Spinal cord (tissue), 10 donors: ENCODE results near the gene LHFPL2. TPM values are rescaled to one million over a fixed set of nuclear protein-coding genes. Genes with fewer than 3 reads are reported as not detected.

Experiments used
- DNase-seq, 6 donors: peaks; one replicate each; pipeline versions ENCODE4 v3.0.0 to v3.0.0-alpha.2; 2013 to 2015; ENCODE audit warnings: low spot score in 6 of 6, low read depth in 4 of 6
- H3K27ac ChIP-seq: one replicate; pipeline ENCODE4 v1.5.1; 2013; ENCODE audit warnings: low read depth, low read length, control low read depth
- H3K27me3 ChIP-seq: one replicate; pipeline ENCODE4 v1.6.1; 2013; ENCODE audit warnings: low read length; ENCODE audit not compliant: control insufficient read depth, insufficient read depth
- H3K36me3 ChIP-seq: one replicate; pipeline ENCODE4 v1.6.1; 2013; ENCODE audit warnings: low read length; ENCODE audit not compliant: control insufficient read depth, insufficient read depth
- H3K4me1 ChIP-seq: one replicate; pipeline ENCODE4 v1.6.1; 2013; ENCODE audit warnings: low read length; ENCODE audit not compliant: control insufficient read depth, insufficient read depth
- H3K4me3 ChIP-seq: one replicate; pipeline ENCODE4 v1.5.1; 2013; ENCODE audit warnings: low read depth, low read length, control low read depth
- H3K9me3 ChIP-seq: one replicate; pipeline ENCODE4 v1.6.1; 2013; ENCODE audit warnings: low read length; ENCODE audit not compliant: control insufficient read depth, insufficient read depth
- WGBS: methylation state at CpG from one replicate; pipeline ENCODE4 v1.1.5; 2013; ENCODE audit warnings: missing lambda C conversion rate; ENCODE audit not compliant: insufficient coverage; 5-methylcytosine and 5-hydroxymethylcytosine counted together
- polyA plus RNA-seq, 2 donors: library from polyadenylated mRNA; unstranded; fragments of 120-200 nt; gene quantifications; one replicate each; pipeline ENCODE4 v1.2.1, GENCODE V29; 2013; ENCODE audit not compliant: insufficient read length in 2 of 2
- total RNA-seq, 2 donors: library from RNA; depleted of rRNA in 1 of 2; stranded (reverse); fragments of 120-200 nt in 1 of 2; fragments of >200 nt in 1 of 2; gene quantifications; one replicate each; pipeline versions ENCODE4 v1.2.3 to v1.2.4, GENCODE V29; 2013 to 2014
- donor health status: healthy.

The LHFPL2 gene
- total and polyA plus RNA-seq, 4 donors: 39.4 to 81.8 (median 58.2) TPM

GRCh38 chr5:78587081-78587774 is 61.3 kb downstream of the LHFPL2 start:
- no peaks in the 10 kb centered on the region for H3K27me3 ChIP-seq
- no peaks in the 10 kb centered on the region for H3K36me3 ChIP-seq
- no peak for DNase-seq
- H3K27ac ChIP-seq: no peak overlapping the region
- WGBS: 94% methylated on average over 2 of the region's 4 CpGs
- H3K9me3 ChIP-seq: no peaks in the 10 kb centered on the region
- H3K4me3 ChIP-seq: no peak overlapping the region
- peaks cover 7% of the 10 kb centered on the region for H3K4me1 ChIP-seq

GRCh38 chr5:78586251-78586650 is 62.3 kb downstream of the LHFPL2 start:
- H3K27ac ChIP-seq: no peak overlapping the region
- no peak for DNase-seq
- no peaks in the 10 kb centered on the region for H3K27me3 ChIP-seq
- no peaks in the 10 kb centered on the region for H3K9me3 ChIP-seq
- no peaks in the 10 kb centered on the region for H3K4me1 ChIP-seq
- H3K36me3 ChIP-seq: no peaks in the 10 kb centered on the region
- H3K4me3 ChIP-seq: no peak overlapping the region
- WGBS: 87% methylated on average over 5 of the region's 6 CpGs

- Histone ChIP-seq H3K4me3 (no peak overlapping the region), H3K27me3 (no peaks in the 10 kb centered on the region), H3K36me3 (no peaks in the 10 kb centered on the region), H3K27ac (peak overlapping the region; percentile 73), H3K9me3 (no peaks in the 10 kb centered on the region), H3K4me1 (peaks cover 9% of the 10 kb centered on the region)
- DNase-seq: no peak
These were observed 70.6 kb downstream of the LHFPL2 start for GRCh38 chr5:78578015-78578414.

- H3K9me3 ChIP-seq: no peaks in the 10 kb centered on the region
- 52% methylated on average over 5 of the region's 8 CpGs for WGBS
- H3K27ac ChIP-seq: peak overlapping the region; percentile 73
- peaks cover 9% of the 10 kb centered on the region for H3K4me1 ChIP-seq
- H3K36me3 ChIP-seq: no peaks in the 10 kb centered on the region
- DNase-seq: no peak
- H3K27me3 ChIP-seq: no peaks in the 10 kb centered on the region
- no peak overlapping the region for H3K4me3 ChIP-seq
These were observed 71.3 kb downstream of the LHFPL2 start for GRCh38 chr5:78577071-78577807.

- Histone ChIP-seq H3K27me3 (no peaks in the 10 kb centered on the region), H3K4me3 (no peak overlapping the region), H3K36me3 (no peaks in the 10 kb centered on the region), H3K27ac (peak overlapping the region; percentile 73), H3K9me3 (no peaks in the 10 kb centered on the region), H3K4me1 (peaks cover 9% of the 10 kb centered on the region)
- DNase-seq: no peak
- no CpG with 5 or more reads among the region's 3 CpGs for WGBS
These were observed 72.2 kb downstream of the LHFPL2 start for GRCh38 chr5:78576376-78576775.

GRCh38 chr5:78574731-78575161 is 73.8 kb downstream of the LHFPL2 start:
- DNase-seq: no peak
- Histone ChIP-seq H3K9me3 (no peaks in the 10 kb centered on the region), H3K27me3 (no peaks in the 10 kb centered on the region), H3K36me3 (no peaks in the 10 kb centered on the region), H3K4me3 (no peak overlapping the region), H3K27ac (peak overlapping the region; percentile 31), H3K4me1 (peaks cover 13% of the 10 kb centered on the region)
- WGBS: 84% methylated on average over 7 of the region's 7 CpGs

GRCh38 chr5:78574131-78574673 is 74.4 kb downstream of the LHFPL2 start:
- Histone ChIP-seq H3K27ac (peak overlapping the region; percentile 31), H3K27me3 (no peaks in the 10 kb centered on the region), H3K4me3 (no peak overlapping the region), H3K4me1 (peaks cover 17% of the 10 kb centered on the region), H3K9me3 (no peaks in the 10 kb centered on the region), H3K36me3 (no peaks in the 10 kb centered on the region)
- 88% methylated on average over 2 of the region's 4 CpGs for WGBS
- no peak for DNase-seq

GRCh38 chr5:78573318-78573717 is 75.3 kb downstream of the LHFPL2 start:
- Histone ChIP-seq H3K4me3 (no peak overlapping the region), H3K36me3 (no peaks in the 10 kb centered on the region), H3K27me3 (no peaks in the 10 kb centered on the region), H3K27ac (no peak overlapping the region), H3K9me3 (no peaks in the 10 kb centered on the region), H3K4me1 (peaks cover 20% of the 10 kb centered on the region)
- no peak for DNase-seq
- no CpG with 5 or more reads among the region's 2 CpGs for WGBS

- Histone ChIP-seq H3K4me3 (no peak overlapping the region), H3K36me3 (no peaks in the 10 kb centered on the region), H3K9me3 (no peaks in the 10 kb centered on the region), H3K27me3 (no peaks in the 10 kb centered on the region), H3K4me1 (peaks cover 22% of the 10 kb centered on the region), H3K27ac (no peak overlapping the region)
- 75% methylated on average over 1 of the region's 5 CpGs for WGBS
- no peak for DNase-seq
These were observed 77.9 kb downstream of the LHFPL2 start for GRCh38 chr5:78570646-78571045.
